Stomach (tissue), 9 donors: ENCODE results near the gene FSCN2. TPM values are rescaled to one million over a fixed set of nuclear protein-coding genes. Genes with fewer than 3 reads are reported as not detected.

ENCODE experiments used
- DNase-seq, 2 donors: peaks; one replicate each; pipeline versions ENCODE4 v3.0.0 to v3.0.0-alpha.2; 2013 to 2019
- H3K27ac ChIP-seq, 5 donors: fragments of 200-600 bp in 4 of 5; sonication (generic) in 4 of 5; one replicate each; pipeline ENCODE4 v1.5.1; 2013 to 2019; ENCODE audit warnings: mild to moderate bottlenecking in 1 of 5, moderate library complexity in 1 of 5
- H3K27me3 ChIP-seq, 3 donors: fragments of 200-600 bp; sonication (generic); one replicate each; pipeline ENCODE4 v1.5.1; 2017 to 2019; ENCODE audit warnings: mixed run types in 1 of 3
- H3K36me3 ChIP-seq, 4 donors: fragments of 200-600 bp; sonication (generic); 1 replicate in 3 of 4; 2 replicates in 1 of 4; pipeline ENCODE4 v1.5.1; 2016 to 2019
- H3K4me1 ChIP-seq, 4 donors: fragments of 200-600 bp; sonication (generic); one replicate each; pipeline ENCODE4 v1.5.1; 2016 to 2019
- H3K4me3 ChIP-seq, 4 donors: fragments of 200-600 bp; sonication (generic) in 3 of 4; one replicate each; pipeline ENCODE4 v1.5.1; 2016 to 2019; ENCODE audit warnings: mild to moderate bottlenecking in 1 of 4
- H3K9me3 ChIP-seq, 4 donors: fragments of 200-600 bp; sonication (generic); one replicate each; pipeline ENCODE4 v1.5.1; 2016 to 2019
- CTCF ChIP-seq, 7 experiments: fragments of 450-650 bp in 4 of 7; fragments of 200-600 bp in 3 of 7; sonication (generic) in 3 of 7; IDR thresholded peaks; one replicate each; pipeline ENCODE4 v1.5.1; 2016 to 2019; ENCODE audit warnings: antibody characterized with exemption in 7 of 7, control low read depth in 2 of 7, mild to moderate bottlenecking in 1 of 7
- EP300 ChIP-seq: sonication (generic); formaldehyde crosslinking; IDR thresholded peaks from one replicate; pipeline ENCODE4 v1.6.1; 2017; ENCODE audit warnings: antibody characterized with exemption
- POLR2A ChIP-seq, 4 donors: fragments of 450-650 bp; IDR thresholded peaks; one replicate each; pipeline ENCODE4 v1.6.1; 2016; ENCODE audit warnings: antibody characterized with exemption in 4 of 4, control low read depth in 2 of 4, mild to moderate bottlenecking in 1 of 4, moderate library complexity in 1 of 4
- POLR2AphosphoS5 ChIP-seq, 3 donors: sonication (generic); formaldehyde crosslinking; IDR thresholded peaks; one replicate each; pipeline ENCODE4 v1.6.1; 2016; ENCODE audit warnings: antibody characterized with exemption in 3 of 3
- WGBS, 5 donors: extraction: QIAGEN DNeasy Blood & Tissue Kit in 3 of 5; methylation state at CpG; one replicate each; pipeline versions ENCODE4 v1.1.5 to v1.1.7; 2013 to 2018; 5-methylcytosine and 5-hydroxymethylcytosine counted together
- intact Hi-C: fragments of 100-400 bp; cut with DNase I; formaldehyde crosslinking; loops from one replicate; pipeline ENCODE4 v1.15.1; 2023; ENCODE audit warnings: low total_unique reads
- polyA plus RNA-seq, 3 donors: library from polyadenylated mRNA; stranded (reverse); fragments of 200-250 nt; gene quantifications; one replicate each; pipeline ENCODE4 v1.2.3, GENCODE V29; 2013
- total RNA-seq, 5 donors: library from RNA; depleted of rRNA; stranded (reverse); fragments of >200 nt; gene quantifications; one replicate each; pipeline versions ENCODE4 v1.1.0 to v1.2.3, GENCODE V29; 2014 to 2016
- donor health status: healthy with polysubstance abuse.
- donor health status: Bipolar disorder and iron deficiency.
- donor health status: healthy.

Gene FSCN2
- total and polyA plus RNA-seq, 8 donors: 0.90 to 21.7 (median 2.8) TPM; not detected in 1

- 79 to 84% (median 84%) methylated on average over 24 to 27 of the region's 27 CpGs for WGBS, 5 donors
- no peak overlapping the region for H3K27ac ChIP-seq
- TF ChIP-seq POLR2AphosphoS5 (IDR thresholded peaks at IDR 0.05) (no peak), CTCF (IDR thresholded peaks at IDR 0.05) (no peak), POLR2A (IDR thresholded peaks at IDR 0.05) (no peak), EP300 (no peak)
- H3K9me3 ChIP-seq: no peaks in the 10 kb centered on the region
- no peaks in the 10 kb centered on the region for H3K36me3 ChIP-seq
- peak in 1 of 2 donors; percentile 50 for DNase-seq
- H3K4me3 ChIP-seq: no peak overlapping the region
- H3K4me1 ChIP-seq: peaks cover 21 to 46% (median 29%) of the 10 kb centered on the region in 4 donors
- intact Hi-C loops: loop anchor here (10.0 kb wide), 3 partner anchors 55 to 185 kb away; no protein-coding TSS in a partner anchor
- peaks cover 0 to 12% (median 0%) of the 10 kb centered on the region in 3 donors for H3K27me3 ChIP-seq
Observed at GRCh38 chr17:81489012-81489997, 38.9 kb upstream of the FSCN2 start.

GRCh38 chr17:81489998-81490992, 37.9 kb upstream of the FSCN2 start:
- H3K27me3 ChIP-seq: peaks cover 0 to 19% (median 0%) of the 10 kb centered on the region in 3 donors
- H3K4me1 ChIP-seq: peaks cover 14 to 38% (median 23%) of the 10 kb centered on the region in 4 donors
- H3K36me3 ChIP-seq: no peaks in the 10 kb centered on the region
- H3K27ac ChIP-seq: no peak overlapping the region
- whole genome bisulfite sequencing, 5 donors: 61 to 71% (median 67%) methylated on average over 11 to 14 of the region's 14 CpGs
- intact Hi-C loops: loop anchor here (10.0 kb wide), 3 partner anchors 55 to 185 kb away; no protein-coding TSS in a partner anchor
- DNase-seq: peak in 1 of 2 donors; percentile 30
- TF ChIP-seq CTCF (IDR thresholded peaks at IDR 0.05) (no peak), POLR2AphosphoS5 (IDR thresholded peaks at IDR 0.05) (no peak), EP300 (no peak), POLR2A (IDR thresholded peaks at IDR 0.05) (no peak)
- no peak overlapping the region for H3K4me3 ChIP-seq
- H3K9me3 ChIP-seq: no peaks in the 10 kb centered on the region

GRCh38 chr17:81491181-81491581, 37.0 kb upstream of the FSCN2 start:
- TF ChIP-seq POLR2AphosphoS5 (IDR thresholded peaks at IDR 0.05): no peak
- no peak for TF ChIP-seq CTCF (IDR thresholded peaks at IDR 0.05)
- TF ChIP-seq POLR2A (IDR thresholded peaks at IDR 0.05): no peak
- no peak for TF ChIP-seq EP300

GRCh38 chr17:81491761-81492160, 36.4 kb upstream of the FSCN2 start:
- WGBS, 5 donors: 15 to 46% (median 32%) methylated on average over 3 to 5 of the region's 5 CpGs
- Histone ChIP-seq H3K27me3 (peaks cover 0 to 19% (median 0%) of the 10 kb centered on the region in 3 donors), H3K4me1 (peaks cover 14 to 38% (median 23%) of the 10 kb centered on the region in 4 donors), H3K4me3 (no peak overlapping the region), H3K36me3 (no peaks in the 10 kb centered on the region), H3K27ac (no peak overlapping the region), H3K9me3 (no peaks in the 10 kb centered on the region)
- intact Hi-C loops: no loop called here
- TF ChIP-seq POLR2AphosphoS5 (IDR thresholded peaks at IDR 0.05) (no peak), CTCF (IDR thresholded peaks at IDR 0.05) (no peak), EP300 (no peak), POLR2A (IDR thresholded peaks at IDR 0.05) (no peak)
- DNase-seq: peak in 1 of 2 donors; percentile 46

More at GRCh38 chr17:81491181-81491581, 37.0 kb upstream of the FSCN2 start:
- intact Hi-C loops: no loop called here
- no peaks in the 10 kb centered on the region for H3K36me3 ChIP-seq
- H3K27me3 ChIP-seq: peaks cover 0 to 19% (median 0%) of the 10 kb centered on the region in 3 donors
- H3K9me3 ChIP-seq: no peaks in the 10 kb centered on the region
- DNase-seq: peak in 1 of 2 donors; percentile 75
- no peak overlapping the region for H3K4me3 ChIP-seq
- H3K4me1 ChIP-seq: peaks cover 14 to 38% (median 23%) of the 10 kb centered on the region in 4 donors
- H3K27ac ChIP-seq: no peak overlapping the region
- WGBS, 5 donors: 9 to 38% (median 23%) methylated on average over 4 to 5 of the region's 5 CpGs
